Measurements from ENCODE around the gene ENDOU.

ENDOU gene

GRCh38 chr12:47744005-47744651 lies 18.8 kb upstream of the ENDOU start:
- Mint-ChIP-seq H3K4me3 (no peak overlapping the region), H3K36me3 (ENCODE audit: insufficient read depth) (peaks cover 3% of the 10 kb centered on the region), H3K27ac (no peak overlapping the region), H3K4me1 (ENCODE audit: low read depth in 2 of 2) (peaks cover 25 to 32% of the 10 kb centered on the region in 2 donors), H3K9me3 (no peaks in the 10 kb centered on the region), H3K27me3 (peaks cover 29 to 49% of the 10 kb centered on the region in 2 donors)
- ATAC-seq (replicated peaks) (no peak), DNase-seq (peak; percentile 37 to 42 (median 37))

- Mint-ChIP-seq H3K27ac (no peak overlapping the region), H3K9me3 (no peaks in the 10 kb centered on the region), H3K27me3 (peaks cover 29 to 42% of the 10 kb centered on the region in 2 donors), H3K36me3 (ENCODE audit: insufficient read depth) (peaks cover 3% of the 10 kb centered on the region), H3K4me1 (ENCODE audit: low read depth in 2 of 2) (peaks cover 30 to 32% of the 10 kb centered on the region in 2 donors), H3K4me3 (no peak overlapping the region)
- DNase-seq, result no peak
- ATAC-seq (replicated peaks), result no peak
These were observed 18.1 kb upstream of the ENDOU start for GRCh38 chr12:47743311-47743860.

GRCh38 chr12:47742253-47742825 lies 17.0 kb upstream of the ENDOU start:
- ATAC-seq (replicated peaks) (peak; percentile 17), DNase-seq (peak; percentile 59 to 67 (median 63))
- Mint-ChIP-seq H3K36me3 (ENCODE audit: insufficient read depth) (peaks cover 3% of the 10 kb centered on the region), H3K9me3 (no peaks in the 10 kb centered on the region), H3K4me3 (peak overlapping the region in 1 of 2 donors; percentile 28), H3K27ac (no peak overlapping the region), H3K27me3 (peaks cover 29 to 41% of the 10 kb centered on the region in 2 donors), H3K4me1 (ENCODE audit: low read depth in 2 of 2) (peaks cover 32 to 34% of the 10 kb centered on the region in 2 donors)

GRCh38 chr12:47741340-47741703 lies 16.0 kb upstream of the ENDOU start:
- H3K4me1 Mint-ChIP-seq (ENCODE audit: low read depth in 2 of 2), result peaks cover 32 to 39% of the 10 kb centered on the region in 2 donors
- ATAC-seq (replicated peaks) (peak; percentile 92), DNase-seq (peak; percentile 67 to 82 (median 80))
- peaks cover 19 to 40% of the 10 kb centered on the region in 2 donors for H3K27me3 Mint-ChIP-seq
- peaks cover 3% of the 10 kb centered on the region for H3K36me3 Mint-ChIP-seq (ENCODE audit: insufficient read depth)
- peak overlapping the region; percentile 55 to 68 for H3K4me3 Mint-ChIP-seq
- no peaks in the 10 kb centered on the region for H3K9me3 Mint-ChIP-seq
- peak overlapping the region in 1 of 2 donors; percentile 49 for H3K27ac Mint-ChIP-seq

- Mint-ChIP-seq H3K4me1 (ENCODE audit: low read depth in 2 of 2) (peaks cover 33 to 39% of the 10 kb centered on the region in 2 donors), H3K36me3 (ENCODE audit: insufficient read depth) (peaks cover 3% of the 10 kb centered on the region), H3K27ac (peak overlapping the region in 1 of 2 donors; percentile 49), H3K27me3 (peaks cover 18 to 35% of the 10 kb centered on the region in 2 donors), H3K4me3 (peak overlapping the region; percentile 55 to 68), H3K9me3 (no peaks in the 10 kb centered on the region)
- ATAC-seq (replicated peaks) (no peak), DNase-seq (no peak)
These were observed 15.5 kb upstream of the ENDOU start for GRCh38 chr12:47740606-47741339.

GRCh38 chr12:47739979-47740378 lies 14.7 kb upstream of the ENDOU start:
- Mint-ChIP-seq H3K4me3 (peak overlapping the region; percentile 55 to 68), H3K27ac (peak overlapping the region in 1 of 2 donors; percentile 54), H3K36me3 (ENCODE audit: insufficient read depth) (peaks cover 3% of the 10 kb centered on the region), H3K9me3 (no peaks in the 10 kb centered on the region), H3K4me1 (ENCODE audit: low read depth in 2 of 2) (peaks cover 33 to 39% of the 10 kb centered on the region in 2 donors), H3K27me3 (peaks cover 15 to 27% of the 10 kb centered on the region in 2 donors)
- DNase-seq (no peak), ATAC-seq (replicated peaks) (no peak)

GRCh38 chr12:47739297-47739696 lies 14.0 kb upstream of the ENDOU start:
- Mint-ChIP-seq H3K27me3 (peaks cover 9 to 20% of the 10 kb centered on the region in 2 donors), H3K27ac (peak overlapping the region in 1 of 2 donors; percentile 54), H3K4me3 (no peak overlapping the region), H3K4me1 (ENCODE audit: low read depth in 2 of 2) (peaks cover 33 to 39% of the 10 kb centered on the region in 2 donors), H3K9me3 (no peaks in the 10 kb centered on the region), H3K36me3 (ENCODE audit: insufficient read depth) (peaks cover 3% of the 10 kb centered on the region)
- DNase-seq, result no peak
- ATAC-seq (replicated peaks), result no peak

GRCh38 chr12:47737936-47738594 lies 12.8 kb upstream of the ENDOU start:
- Mint-ChIP-seq H3K27ac (no peak overlapping the region), H3K9me3 (no peaks in the 10 kb centered on the region)
- ATAC-seq (replicated peaks), result no peak

GRCh38 chr12:47736877-47737676 lies 11.8 kb upstream of the ENDOU start:
- Mint-ChIP-seq H3K36me3 (ENCODE audit: insufficient read depth) (peaks cover 3% of the 10 kb centered on the region), H3K27ac (no peak overlapping the region), H3K4me1 (ENCODE audit: low read depth in 2 of 2) (peaks cover 23 to 31% of the 10 kb centered on the region in 2 donors), H3K27me3 (peaks cover 0 to 7% of the 10 kb centered on the region in 2 donors), H3K4me3 (no peak overlapping the region), H3K9me3 (no peaks in the 10 kb centered on the region)
- no peak for DNase-seq
- no peak for ATAC-seq (replicated peaks)

More at GRCh38 chr12:47737936-47738594, 12.8 kb upstream of the ENDOU start:
- Mint-ChIP-seq H3K4me3 (no peak overlapping the region), H3K4me1 (ENCODE audit: low read depth in 2 of 2) (peaks cover 26 to 35% of the 10 kb centered on the region in 2 donors), H3K36me3 (ENCODE audit: insufficient read depth) (peaks cover 3% of the 10 kb centered on the region), H3K27me3 (peaks cover under 1 to 8% of the 10 kb centered on the region in 2 donors)
- DNase-seq, result no peak

GRCh38 chr12:47736216-47736615 lies 10.9 kb upstream of the ENDOU start:
- Mint-ChIP-seq H3K27ac (no peak overlapping the region), H3K36me3 (ENCODE audit: insufficient read depth) (peaks cover 3% of the 10 kb centered on the region), H3K4me1 (ENCODE audit: low read depth in 2 of 2) (peaks cover 18 to 27% of the 10 kb centered on the region in 2 donors), H3K27me3 (peaks cover 0 to 7% of the 10 kb centered on the region in 2 donors), H3K9me3 (no peaks in the 10 kb centered on the region), H3K4me3 (no peak overlapping the region)
- DNase-seq (no peak), ATAC-seq (replicated peaks) (no peak)

- DNase-seq (no peak), ATAC-seq (replicated peaks) (no peak)
- Mint-ChIP-seq H3K27me3 (peaks cover 0 to 7% of the 10 kb centered on the region in 2 donors), H3K36me3 (ENCODE audit: insufficient read depth) (peaks cover 3% of the 10 kb centered on the region), H3K9me3 (no peaks in the 10 kb centered on the region), H3K27ac (no peak overlapping the region), H3K4me1 (ENCODE audit: low read depth in 2 of 2) (peaks cover 13 to 22% of the 10 kb centered on the region in 2 donors), H3K4me3 (no peak overlapping the region)
These were observed 10.4 kb upstream of the ENDOU start for GRCh38 chr12:47735649-47736048.

GRCh38 chr12:47734725-47735480 lies 9.6 kb upstream of the ENDOU start:
- H3K36me3 Mint-ChIP-seq (ENCODE audit: insufficient read depth), result no peaks in the 10 kb centered on the region
- no peak for ATAC-seq (replicated peaks)
- H3K27me3 Mint-ChIP-seq, result peaks cover 0 to 7% of the 10 kb centered on the region in 2 donors
- no peak overlapping the region for H3K4me3 Mint-ChIP-seq
- H3K9me3 Mint-ChIP-seq, result no peaks in the 10 kb centered on the region
- no peak for DNase-seq
- no peak overlapping the region for H3K27ac Mint-ChIP-seq
- H3K4me1 Mint-ChIP-seq (ENCODE audit: low read depth in 2 of 2), result peaks cover 6 to 15% of the 10 kb centered on the region in 2 donors

Measured in effector memory CD8-positive, alpha-beta T cell (primary cell).